Endothelial cell of coronary artery (primary cell): ENCODE measurements around the gene PPP1R15B. TPM values are rescaled to one million over a fixed set of nuclear protein-coding genes. Genes with fewer than 3 reads are reported as not detected.

Experiments used
- total RNA-seq: library from RNA; depleted of rRNA; stranded (reverse); fragments of >200 nt; gene quantifications from 2 replicates; pipeline ENCODE4 v1.2.3, GENCODE V29; 2014

PPP1R15B gene
- total RNA-seq = 23.8 and 27.4 TPM in 2 replicates

GRCh38 chr1:204411451-204412204, at the start of gene PPP1R15B:
Gene PPP1R15B (minus strand): TSS chr1:204411817. CDS start chr1:204411411, 406 bp downstream.

GRCh38 chr1:204359474-204360255, 52.0 kb downstream of the PPP1R15B start, which contains the start of gene PLEKHA6:
Gene PLEKHA6 (minus strand): TSS chr1:204359929. CDS start chr1:204273727, 86,202 bp downstream.

Other genes starting within 250 kb of the PPP1R15B start
- gene REN, start 245.5 kb downstream of the PPP1R15B start, total RNA-seq = not detected in 2 replicates
- 0.45 and 0.56 TPM in 2 replicates for gene KISS1, start 215.3 kb downstream of the PPP1R15B start, total RNA-seq
- gene GOLT1A, start 197.8 kb downstream of the PPP1R15B start, total RNA-seq = 0.09 TPM in 1 of 2 replicates, not detected in the other
- gene PLEKHA6, start 51.9 kb downstream of the PPP1R15B start, total RNA-seq = 2.9 and 5.0 TPM in 2 replicates
- 25.1 and 32.3 TPM in 2 replicates for gene PIK3C2B, start 83.0 kb upstream of the PPP1R15B start, total RNA-seq
- gene MDM4, start 104.6 kb upstream of the PPP1R15B start, total RNA-seq = 15.0 and 29.6 TPM in 2 replicates